Spleen (tissue), 11 donors: Measurements from ENCODE around the gene TAGLN3. TPM values are rescaled to one million over a fixed set of nuclear protein-coding genes. Genes with fewer than 3 reads are reported as not detected.

ENCODE experiments used
- DNase-seq: peaks from one replicate; pipeline ENCODE4 v3.0.0-alpha.2; 2020
- H3K27ac ChIP-seq, 8 donors: fragments of 200-600 bp; sonication (generic) in 7 of 8; 1 replicate in 4 of 8; 2 replicates in 4 of 8; pipeline versions ENCODE4 v1.5.0 to v1.8.0; 2016 to 2021; ENCODE audit warnings: inconsistent platforms in 4 of 8, mild to moderate bottlenecking in 4 of 8, moderate library complexity in 1 of 8
- H3K27me3 ChIP-seq, 7 donors: fragments of 200-600 bp; sonication (generic) in 6 of 7; replicated peaks in 1 of 7; 1 replicate in 4 of 7; 2 replicates in 3 of 7; pipeline versions ENCODE4 v1.5.0 to v1.8.0; 2016 to 2021; ENCODE audit warnings: inconsistent platforms in 3 of 7, mild to moderate bottlenecking in 1 of 7
- H3K36me3 ChIP-seq, 6 donors: fragments of 200-600 bp; sonication (generic) in 5 of 6; 1 replicate in 4 of 6; 2 replicates in 2 of 6; pipeline versions ENCODE4 v1.5.0 to v1.8.0; 2016 to 2021; ENCODE audit warnings: inconsistent platforms in 2 of 6
- H3K4me1 ChIP-seq, 6 donors: fragments of 200-600 bp; sonication (generic) in 5 of 6; 1 replicate in 3 of 6; 2 replicates in 3 of 6; pipeline versions ENCODE4 v1.5.0 to v1.8.0; 2016 to 2021; ENCODE audit warnings: inconsistent platforms in 3 of 6
- H3K4me3 ChIP-seq, 8 donors: fragments of 200-600 bp; sonication (generic) in 7 of 8; 1 replicate in 4 of 8; 2 replicates in 4 of 8; pipeline versions ENCODE4 v1.5.0 to v1.8.0; 2016 to 2021; ENCODE audit warnings: inconsistent platforms in 4 of 8, mild to moderate bottlenecking in 4 of 8, moderate library complexity in 2 of 8
- H3K9me3 ChIP-seq, 8 donors: fragments of 200-600 bp; sonication (generic) in 7 of 8; 1 replicate in 4 of 8; 2 replicates in 4 of 8; pipeline versions ENCODE4 v1.5.0 to v1.8.0; 2016 to 2021; ENCODE audit warnings: inconsistent platforms in 4 of 8
- CTCF ChIP-seq, 11 experiments: fragments of 200-600 bp in 7 of 11; fragments of 450-650 bp in 4 of 11; sonication (generic) in 4 of 11; IDR thresholded peaks in 8 of 11; conservative IDR thresholded peaks in 3 of 11; 1 replicate in 7 of 11; 2 replicates in 4 of 11; pipeline versions ENCODE4 v1.4.0 to v1.8.0; 2016 to 2021; ENCODE audit warnings: antibody characterized with exemption in 11 of 11, inconsistent platforms in 4 of 11, mild to moderate bottlenecking in 1 of 11
- POLR2A ChIP-seq, 3 donors: fragments of 450-650 bp; IDR thresholded peaks; one replicate each; pipeline ENCODE4 v1.5.1; 2017; ENCODE audit warnings: antibody characterized with exemption in 3 of 3, mild to moderate bottlenecking in 1 of 3
- POLR2AphosphoS5 ChIP-seq, 3 donors: sonication (generic); formaldehyde crosslinking; IDR thresholded peaks; one replicate each; pipeline ENCODE4 v1.5.1; 2017; ENCODE audit warnings: antibody characterized with exemption in 3 of 3
- WGBS, 5 donors: extraction: QIAGEN DNeasy Blood & Tissue Kit in 3 of 5; methylation state at CpG; one replicate each; pipeline versions ENCODE4 v1.1.5 to v1.1.7; 2013 to 2018; 5-methylcytosine and 5-hydroxymethylcytosine counted together
- intact Hi-C: fragments of 100-400 bp; cut with DNase I; formaldehyde crosslinking; loops from one replicate; pipeline ENCODE4 v1.15.0; 2023; ENCODE audit warnings: low total_unique reads
- polyA plus RNA-seq, 3 donors: library from polyadenylated mRNA; stranded (reverse); fragments of 200-250 nt; gene quantifications; one replicate each; pipeline ENCODE4 v1.2.1, GENCODE V29; 2013
- total RNA-seq, 7 donors: library from RNA; depleted of rRNA in 3 of 7; stranded (reverse); fragments of >200 nt in 3 of 7; fragmentation: NEBNext Ultra II Directional in 4 of 7; extraction: Animal tissue kit (Norgen Biotek cat#: 25700) in 4 of 7; gene quantifications; one replicate each; pipeline versions ENCODE4 v1.1.0 to v1.2.1, GENCODE V29; 2016 to 2021
- donor health status: healthy with polysubstance abuse.
- donor health status: DM: no; HTN: no; CAD: no; lungs with moderate emphysema.
- donor health status: DM: no; HTN: no; CAD: no.
- donor health status: Bipolar disorder and iron deficiency.
- donor health status: healthy.
- donor health status: DM: no; HTN: no; CAD: no.
- donor health status: DM: yes; HTN: yes; CAD: no.

Gene TAGLN3
- total and polyA plus RNA-seq, 10 donors: not detected

GRCh38 chr3:111981457-111981763 is 17.3 kb upstream of the TAGLN3 start:
- intact Hi-C loops: no loop called here
- no peak overlapping the region for H3K4me3 ChIP-seq
- 84 to 93% (median 92%) methylated on average over 3 of the region's 3 CpGs for WGBS, 5 donors
- no peaks in the 10 kb centered on the region for H3K9me3 ChIP-seq
- H3K27ac ChIP-seq: no peak overlapping the region
- H3K36me3 ChIP-seq: peaks cover 0 to 27% (median 2%) of the 10 kb centered on the region in 6 donors
- no peak for TF ChIP-seq CTCF (IDR thresholded peaks at IDR 0.05 in 8 of 11, conservative IDR thresholded peaks at IDR 0.05 in 3 of 11)
- TF ChIP-seq POLR2A (IDR thresholded peaks at IDR 0.05): no peak
- no peak for TF ChIP-seq POLR2AphosphoS5 (IDR thresholded peaks at IDR 0.05)
- H3K27me3 ChIP-seq: no peaks in the 10 kb centered on the region
- H3K4me1 ChIP-seq: peaks cover 20 to 69% (median 40%) of the 10 kb centered on the region in 6 donors
- no peak for DNase-seq

GRCh38 chr3:111984636-111985298 is 14.0 kb upstream of the TAGLN3 start:
- Histone ChIP-seq H3K4me1 (peaks cover 20 to 69% (median 35%) of the 10 kb centered on the region in 6 donors), H3K36me3 (peaks cover 0 to 59% (median 29%) of the 10 kb centered on the region in 6 donors), H3K9me3 (no peaks in the 10 kb centered on the region), H3K27me3 (no peaks in the 10 kb centered on the region), H3K27ac (no peak overlapping the region), H3K4me3 (no peak overlapping the region)
- 35 to 59% (median 42%) methylated on average over 2 of the region's 2 CpGs for WGBS, 5 donors
- DNase-seq: no peak
- TF ChIP-seq POLR2AphosphoS5 (IDR thresholded peaks at IDR 0.05) (no peak), POLR2A (IDR thresholded peaks at IDR 0.05) (no peak), CTCF (IDR thresholded peaks at IDR 0.05 in 8 of 11, conservative IDR thresholded peaks at IDR 0.05 in 3 of 11) (no peak)
- intact Hi-C loops: no loop called here

GRCh38 chr3:111986800-111987199 is 11.9 kb upstream of the TAGLN3 start:
- H3K27ac ChIP-seq: no peak overlapping the region
- intact Hi-C loops: no loop called here
- no peaks in the 10 kb centered on the region for H3K9me3 ChIP-seq
- peaks cover 0 to 78% (median 39%) of the 10 kb centered on the region in 6 donors for H3K36me3 ChIP-seq
- 75 to 84% (median 80%) methylated on average over 3 of the region's 3 CpGs for WGBS, 5 donors
- TF ChIP-seq POLR2A (IDR thresholded peaks at IDR 0.05) (no peak), CTCF (IDR thresholded peaks at IDR 0.05 in 8 of 11, conservative IDR thresholded peaks at IDR 0.05 in 3 of 11) (no peak), POLR2AphosphoS5 (IDR thresholded peaks at IDR 0.05) (no peak)
- no peak for DNase-seq
- peaks cover 4 to 49% (median 15%) of the 10 kb centered on the region in 6 donors for H3K4me1 ChIP-seq
- H3K4me3 ChIP-seq: no peak overlapping the region
- H3K27me3 ChIP-seq: no peaks in the 10 kb centered on the region

GRCh38 chr3:111989061-111989678 is 9.6 kb upstream of the TAGLN3 start:
- Histone ChIP-seq H3K4me3 (no peak overlapping the region), H3K27me3 (no peaks in the 10 kb centered on the region), H3K9me3 (no peaks in the 10 kb centered on the region), H3K4me1 (peaks cover 0 to 25% (median 0%) of the 10 kb centered on the region in 6 donors), H3K27ac (no peak overlapping the region), H3K36me3 (peaks cover 0 to 88% (median 52%) of the 10 kb centered on the region in 6 donors)
- intact Hi-C loops: no loop called here
- no peak for DNase-seq
- TF ChIP-seq POLR2A (IDR thresholded peaks at IDR 0.05) (no peak), POLR2AphosphoS5 (IDR thresholded peaks at IDR 0.05) (no peak), CTCF (IDR thresholded peaks at IDR 0.05 in 8 of 11, conservative IDR thresholded peaks at IDR 0.05 in 3 of 11) (peak in 10 of 11 experiments; percentile 10 to 71 (median 58))
- WGBS, 5 donors: 69 to 79% (median 75%) methylated on average over 3 of the region's 3 CpGs
